H1 (cell line): Measurements from ENCODE around the gene CHD5. TPM values are rescaled to one million over a fixed set of nuclear protein-coding genes. Genes with fewer than 3 reads are reported as not detected.

Source experiments
- CTCF ChIA-PET: fragments of 300-600 bp; sonication (Branson Sonifier 250); formaldehyde crosslinking; loops from one replicate; lab custom pipeline; 2021; ENCODE audit not compliant: partially characterized antibody; lab: Charles Lee
- POLR2A ChIA-PET: fragments of 300-600 bp; sonication (Branson Sonifier 250); formaldehyde crosslinking; loops from one replicate; lab custom pipeline; 2021; ENCODE audit warnings: inconsistent platforms; ENCODE audit not compliant: partially characterized antibody; lab: Charles Lee
- DNase-seq, 2 experiments: peaks; one replicate each; pipeline versions ENCODE4 v3.0.0 to v3.0.0-alpha.2; 2010 to 2022; ENCODE audit warnings: low spot score in 2 of 2, low read depth in 1 of 2, mixed read lengths in 1 of 2
- FAIRE-seq: peaks from 2 replicates; lab custom pipeline; 2011; peaks lifted over from hg19 to GRCh38; lab: Jason Lieb, UNC
- H2AFZ ChIP-seq: 2 replicates; pipeline ENCODE4 v1.8.1; 2012; ENCODE audit warnings: low read length, inconsistent platforms
- H2AK5ac ChIP-seq: 2 replicates; pipeline ENCODE4 v1.6.1; 2013; ENCODE audit warnings: low read depth, low read length
- H2BK120ac ChIP-seq: replicated peaks from 2 replicates; pipeline ENCODE3; 2013; ENCODE audit warnings: low read depth, low read length, inconsistent platforms
- H2BK12ac ChIP-seq: 2 replicates; pipeline ENCODE4 v1.6.1; 2013; ENCODE audit warnings: low read depth, low read length
- H2BK15ac ChIP-seq: 2 replicates; pipeline ENCODE4 v1.6.1; 2013; ENCODE audit warnings: low read length
- H2BK20ac ChIP-seq: 2 replicates; pipeline ENCODE4 v1.6.1; 2013; ENCODE audit warnings: low read length
- H2BK5ac ChIP-seq: 2 replicates; pipeline ENCODE4 v1.6.1; 2013; ENCODE audit warnings: low read depth, low read length
- H3K14ac ChIP-seq: 2 replicates; pipeline ENCODE4 v1.6.1; 2013; ENCODE audit warnings: inconsistent platforms; ENCODE audit not compliant: insufficient read length
- H3K18ac ChIP-seq: 2 replicates; pipeline ENCODE4 v1.6.1; 2013; ENCODE audit warnings: low read length; ENCODE audit errors: extremely low read depth
- H3K23ac ChIP-seq: 2 replicates; pipeline ENCODE4 v1.6.1; 2013; ENCODE audit warnings: inconsistent platforms; ENCODE audit not compliant: insufficient read length
- H3K23me2 ChIP-seq: 2 replicates; pipeline ENCODE4 v1.6.1; 2013; ENCODE audit warnings: low read depth, low read length
- H3K27ac ChIP-seq: 2 replicates; pipeline ENCODE4 v1.6.1; 2011; ENCODE audit warnings: low read depth, low read length, inconsistent platforms
- H3K27me3 ChIP-seq, 4 experiments: replicated peaks in 1 of 4; 1 replicate in 1 of 4; 2 replicates in 3 of 4; pipeline versions ENCODE4 v1.6.1 to v1.8.1; 2011 to 2013; ENCODE audit warnings: low read length in 3 of 4, mild to moderate bottlenecking in 3 of 4, inconsistent platforms in 2 of 4, mixed read lengths in 2 of 4, moderate library complexity in 1 of 4; ENCODE audit not compliant: control insufficient read depth in 3 of 4, insufficient read depth in 3 of 4; ENCODE audit errors: extremely low read depth in 1 of 4
- H3K36me3 ChIP-seq, 4 experiments: 2 replicates each; pipeline versions ENCODE4 v1.6.1 to v1.8.1; 2011 to 2013; ENCODE audit warnings: mild to moderate bottlenecking in 4 of 4, low read length in 3 of 4, moderate library complexity in 2 of 4, control low read depth in 1 of 4, inconsistent platforms in 1 of 4; ENCODE audit not compliant: insufficient read depth in 4 of 4, control insufficient read depth in 2 of 4
- H3K4ac ChIP-seq: replicated peaks from 2 replicates; pipeline ENCODE3; 2013; ENCODE audit warnings: low read length, low read depth, mixed read lengths, inconsistent platforms; ENCODE audit not compliant: insufficient read length
- H3K4me1 ChIP-seq, 4 experiments: replicated peaks in 1 of 4; 1 replicate in 1 of 4; 2 replicates in 3 of 4; pipeline versions ENCODE4 v1.6.1 to v1.8.1; 2011 to 2013; ENCODE audit warnings: low read length in 3 of 4, inconsistent platforms in 2 of 4, mixed read lengths in 1 of 4; ENCODE audit not compliant: insufficient read depth in 4 of 4, control insufficient read depth in 3 of 4
- H3K4me2 ChIP-seq, 2 experiments: 2 replicates each; pipeline versions ENCODE4 v1.6.1 to v1.8.1; 2011 to 2013; ENCODE audit warnings: low read depth in 2 of 2, low read length in 2 of 2, control low read depth in 1 of 2, inconsistent platforms in 1 of 2, mild to moderate bottlenecking in 1 of 2; ENCODE audit not compliant: insufficient read depth in 1 of 2
- H3K4me3 ChIP-seq, 4 experiments: fragments of 200-600, 300-600 bp in 1 of 4; sonication (generic), shearing (Covaris generic), sonication (Bioruptor Twin) in 1 of 4; 2 replicates each; pipeline versions ENCODE4 v1.5.1 to v1.8.1; 2011 to 2016; ENCODE audit warnings: low read length in 4 of 4, low read depth in 3 of 4, control low read depth in 2 of 4, inconsistent platforms in 2 of 4, mild to moderate bottlenecking in 2 of 4, mixed read lengths in 1 of 4, moderate library complexity in 1 of 4; ENCODE audit not compliant: insufficient read depth in 2 of 4; ENCODE audit errors: extremely low read depth in 1 of 4
- H3K56ac ChIP-seq: replicated peaks from 2 replicates; pipeline ENCODE3; 2013; ENCODE audit warnings: low read depth, mild to moderate bottlenecking, mixed read lengths, low read length, inconsistent platforms; ENCODE audit not compliant: insufficient read length
- H3K79me1 ChIP-seq: 2 replicates; pipeline ENCODE4 v1.6.1; 2013; ENCODE audit warnings: low read depth, low read length, control low read depth
- H3K79me2 ChIP-seq, 2 experiments: 2 replicates each; pipeline versions ENCODE4 v1.6.1 to v1.8.1; 2012 to 2013; ENCODE audit warnings: low read length in 2 of 2, mild to moderate bottlenecking in 2 of 2, inconsistent platforms in 1 of 2; ENCODE audit not compliant: insufficient read depth in 2 of 2, control insufficient read depth in 1 of 2
- H3K9ac ChIP-seq, 4 experiments: replicated peaks in 1 of 4; 1 replicate in 1 of 4; 2 replicates in 3 of 4; pipeline versions ENCODE4 v1.6.1 to v1.8.1; 2011 to 2013; ENCODE audit warnings: low read depth in 3 of 4, low read length in 3 of 4, control low read depth in 2 of 4, mild to moderate bottlenecking in 2 of 4, moderate library complexity in 2 of 4, inconsistent platforms in 1 of 4; ENCODE audit errors: extremely low read depth in 1 of 4
- H3K9me3 ChIP-seq, 2 experiments: 2 replicates each; pipeline versions ENCODE4 v1.6.1 to v1.8.1; 2012 to 2013; ENCODE audit warnings: mild to moderate bottlenecking in 2 of 2, moderate library complexity in 2 of 2, control low read depth in 1 of 2, inconsistent platforms in 1 of 2, low read depth in 1 of 2, low read length in 1 of 2, mixed read lengths in 1 of 2; ENCODE audit not compliant: insufficient read depth in 2 of 2
- H4K20me1 ChIP-seq, 2 experiments: replicated peaks in 1 of 2; 2 replicates each; pipeline versions ENCODE3 to v1.8.1; 2011 to 2013; ENCODE audit warnings: inconsistent platforms in 2 of 2, low read length in 2 of 2, mild to moderate bottlenecking in 1 of 2; ENCODE audit not compliant: insufficient read depth in 2 of 2, control insufficient read depth in 1 of 2
- H4K5ac ChIP-seq: 2 replicates; pipeline ENCODE4 v1.6.1; 2013; ENCODE audit warnings: low read length, low read depth, mixed read lengths, inconsistent platforms; ENCODE audit not compliant: insufficient read length
- H4K8ac ChIP-seq: 2 replicates; pipeline ENCODE4 v1.8.0; 2013; ENCODE audit warnings: mild to moderate bottlenecking, moderate library complexity, low read length, inconsistent platforms; ENCODE audit not compliant: insufficient read depth; ENCODE audit errors: extremely low read depth
- H4K91ac ChIP-seq: replicated peaks from 2 replicates; pipeline ENCODE3; 2013; ENCODE audit warnings: low read length, mixed read lengths, inconsistent platforms; ENCODE audit not compliant: insufficient read length
- CTCF ChIP-seq, 3 experiments: IDR thresholded peaks; 1 replicate in 2 of 3; 2 replicates in 1 of 3; pipeline versions ENCODE4 v1.5.1 to v1.6.1; 2011; ENCODE audit warnings: low read length in 3 of 3, mild to moderate bottlenecking in 3 of 3, inconsistent platforms in 2 of 3, low read depth in 1 of 3, moderate library complexity in 1 of 3; ENCODE audit not compliant: insufficient read depth in 1 of 3; ENCODE audit errors: control extremely low read depth in 1 of 3
- EGR1 ChIP-seq: IDR thresholded peaks from 2 replicates; pipeline ENCODE4 v1.6.1; 2011; ENCODE audit warnings: low read depth, low read length, borderline replicate concordance
- EZH2 ChIP-seq: fragments of 200-600 bp; sonication (generic); IDR thresholded peaks from 2 replicates; pipeline ENCODE4 v1.7.1; 2012; ENCODE audit warnings: low read depth, mild to moderate bottlenecking, moderate library complexity, low read length, inconsistent platforms; ENCODE audit not compliant: severe bottlenecking
- GABPA ChIP-seq: IDR thresholded peaks from 2 replicates; pipeline ENCODE4 v1.6.1; 2011; ENCODE audit warnings: mild to moderate bottlenecking, low read length, moderate library complexity, borderline replicate concordance; ENCODE audit not compliant: insufficient read depth
- JUND ChIP-seq: IDR thresholded peaks from 2 replicates; pipeline ENCODE4 v1.6.1; 2011; ENCODE audit warnings: mild to moderate bottlenecking, improper control_type of control experiment, low read length
- KDM4A ChIP-seq: IDR thresholded peaks from one replicate; pipeline ENCODE4 v1.7.1; 2012; ENCODE audit warnings: low read depth, mild to moderate bottlenecking, moderate library complexity, low read length, inconsistent platforms; ENCODE audit not compliant: severe bottlenecking
- RBBP5 ChIP-seq: IDR thresholded peaks from 2 replicates; pipeline ENCODE4 v1.7.1; 2012; ENCODE audit warnings: low read depth, mild to moderate bottlenecking, inconsistent platforms, low read length, moderate library complexity, borderline replicate concordance
- SUZ12 ChIP-seq: fragments of 200-600 bp; sonication (generic); IDR thresholded peaks from 2 replicates; pipeline ENCODE4 v1.6.1; 2012; ENCODE audit warnings: mild to moderate bottlenecking, inconsistent platforms, low read length, moderate library complexity, mixed read lengths
- WGBS, 2 experiments: shearing (Covaris generic) in 1 of 2; methylation state at CpG; one replicate each; pipeline versions ENCODE4 v1.1.6 to v1.1.7; 2013 to 2015; ENCODE audit warnings: low lambda C conversion rate in 2 of 2, mixed read lengths in 2 of 2, inconsistent platforms in 1 of 2, low coverage in 1 of 2, missing lambda C conversion rate in 1 of 2; ENCODE audit not compliant: insufficient replicate concordance in 2 of 2, insufficient coverage in 1 of 2, insufficient read length in 1 of 2; ENCODE audit errors: extremely low coverage in 1 of 2, missing lambda C conversion rate in 1 of 2; 5-methylcytosine and 5-hydroxymethylcytosine counted together
- polyA plus RNA-seq, 7 experiments: library from polyadenylated mRNA; depleted of rRNA in 3 of 7; stranded (reverse) in 5 of 7; unstranded in 2 of 7; fragments of >200 nt in 5 of 7; fragments of 200-250 nt in 2 of 7; gene quantifications; 1 replicate in 5 of 7; 2 replicates in 1 of 7; 4 replicates in 1 of 7; pipeline versions ENCODE4 v1.2.1 to v1.2.3, GENCODE V29; 2011 to 2013; ENCODE audit warnings: missing spikeins in 2 of 7, mixed read lengths in 2 of 7
- total RNA-seq: library from RNA; stranded (reverse); fragmentation: NEBNext Ultra II Directional; extraction: Animal tissue kit (Norgen Biotek cat#: 25700); gene quantifications from 2 replicates; pipeline ENCODE4 v1.2.1, GENCODE V29; 2021

Gene CHD5
- total and polyA plus RNA-seq, 2 of the 8 experiments (the other 6 are each of a cell fraction or from before 2014, with no cell fraction given) = 0.42 to 1.8 TPM

- DNase-seq (peak in 1 of 2 experiments; percentile 73), FAIRE-seq (no peak)
- H2BK5ac ChIP-seq = no peak overlapping the region
- no peak overlapping the region for H3K23ac ChIP-seq
- CTCF ChIA-PET = interaction anchor here (0.9 to 1.0 kb wide), 2 partner anchors 60 to 69 kb away, joined by 3 read pairs; no protein-coding TSS in a partner anchor
- WGBS, 2 experiments = 16% methylated on average over 30 of the region's 51 CpGs; no CpG with 5 or more reads in 1 of the 2 experiments
- peaks cover 3 to 24% of the 10 kb centered on the region in 2 experiments for H4K20me1 ChIP-seq
- peaks cover 0 to 8% (median 6%) of the 10 kb centered on the region in 4 experiments; a peak in 6 of 7 replicates for H3K4me1 ChIP-seq
- H3K4ac ChIP-seq = no peak overlapping the region
- H3K23me2 ChIP-seq = peaks cover 21% of the 10 kb centered on the region; the same call in 1 of the 2 replicates
- no peaks in the 10 kb centered on the region for H3K79me2 ChIP-seq
- H2AK5ac ChIP-seq = no peak overlapping the region
- H3K36me3 ChIP-seq = no peaks in the 10 kb centered on the region
- H4K91ac ChIP-seq = no peak overlapping the region
- POLR2A ChIA-PET = interaction anchor here (0.7 to 1.0 kb wide), 3 partner anchors 14 to 62 kb away, joined by 3 read pairs; no protein-coding TSS in a partner anchor
- no peak overlapping the region for H4K8ac ChIP-seq
- no peak overlapping the region for H2BK15ac ChIP-seq
- no peak overlapping the region for H3K27ac ChIP-seq
- H3K9ac ChIP-seq = no peak overlapping the region
- H3K56ac ChIP-seq = no peak overlapping the region
- H3K4me3 ChIP-seq = peak overlapping the region; percentile 1 to 51 (median 24); a peak in 4 of 8 replicates
- H2BK120ac ChIP-seq = no peak overlapping the region
- H4K5ac ChIP-seq = no peak overlapping the region
- no peaks in the 10 kb centered on the region for H3K9me3 ChIP-seq
- H3K4me2 ChIP-seq = peak overlapping the region; percentile 42 to 80
- H3K18ac ChIP-seq = no peak overlapping the region
- no peak overlapping the region for H2BK20ac ChIP-seq
- H3K14ac ChIP-seq = no peak overlapping the region
- peaks cover 19 to 61% (median 46%) of the 10 kb centered on the region in 4 experiments for H3K27me3 ChIP-seq
- no peak overlapping the region for H2AFZ ChIP-seq
- no peaks in the 10 kb centered on the region for H3K79me1 ChIP-seq
- no peak overlapping the region for H2BK12ac ChIP-seq
- TF ChIP-seq EZH2 (peak; percentile 49), CTCF (IDR thresholded peaks at IDR 0.05; ENCODE audit: control extremely low read depth in 1 of 3, insufficient read depth in 1 of 3, low read depth in 1 of 3, low read length in 3 of 3) (peak in 1 of 3 experiments; percentile 3; a peak in 1 of 4 replicates), KDM4A (peak; percentile 21), GABPA (peak; percentile 40; the same call in 1 of the 2 replicates), EGR1 (no peak), SUZ12 (peak; percentile 66), JUND (no peak), RBBP5 (0 out of 2 replicates have a peak, but pooled peaks have one; percentile 2)
These were observed 1.2 kb downstream of the CHD5 start for GRCh38 chr1:6178751-6179563.
